Coronary artery (tissue), 2 donors: ENCODE data around the gene RBM34.
"Not testable (repeated sequence)": the region's sequence is repeated elsewhere in the genome, so short reads cannot be mapped to it uniquely, and the experiment has no call there.

ENCODE experiments used
- DNase-seq: peaks from one replicate; pipeline ENCODE4 v3.0.0-alpha.2; 2017; ENCODE audit warnings: low spot score
- H3K27ac ChIP-seq, 2 donors: fragments of 200-600 bp; sonication (generic); one replicate each; pipeline ENCODE4 v1.5.1; 2016 to 2019
- H3K4me3 ChIP-seq: fragments of 200-600 bp; sonication (generic); 2 replicates; pipeline ENCODE4 v1.5.1; 2016; ENCODE audit warnings: mild to moderate bottlenecking, moderate library complexity
- CTCF ChIP-seq: fragments of 200-600 bp; sonication (generic); IDR thresholded peaks from one replicate; pipeline ENCODE4 v1.5.1; 2019; ENCODE audit warnings: antibody characterized with exemption

RBM34 gene

GRCh38 chr1:235161685-235162327 lies 756 bp upstream of the RBM34 start:
- peak overlapping the region; percentile 85 to 94 for H3K27ac ChIP-seq
- peak overlapping the region; percentile 85 for H3K4me3 ChIP-seq
- DNase-seq: no peak
- no peak for TF ChIP-seq CTCF

GRCh38 chr1:235160383-235160956 lies 580 bp downstream of the RBM34 start:
- no peak for TF ChIP-seq CTCF
- Histone ChIP-seq H3K27ac (peak overlapping the region; percentile 85 to 94), H3K4me3 (peak overlapping the region; percentile 85)
- no peak for DNase-seq

- DNase-seq, H3K27ac ChIP-seq: not testable (repeated sequence)
- peak overlapping the region; percentile 85 for H3K4me3 ChIP-seq
Measured at GRCh38 chr1:235159930-235160329, 1.1 kb downstream of the RBM34 start.

GRCh38 chr1:235159284-235159683 lies 1.8 kb downstream of the RBM34 start:
- H3K4me3 ChIP-seq, H3K27ac ChIP-seq, DNase-seq: not testable (repeated sequence)

GRCh38 chr1:235158680-235159079 lies 2.4 kb downstream of the RBM34 start:
- DNase-seq: no peak
- Histone ChIP-seq H3K27ac (no peak overlapping the region), H3K4me3 (no peak overlapping the region)
- TF ChIP-seq CTCF: no peak

- no peak for DNase-seq
- Histone ChIP-seq H3K27ac (no peak overlapping the region), H3K4me3 (no peak overlapping the region)
- no peak for TF ChIP-seq CTCF
Measured at GRCh38 chr1:235157150-235157549, 3.9 kb downstream of the RBM34 start.

GRCh38 chr1:235156740-235157139 lies 4.3 kb downstream of the RBM34 start:
- no peak for TF ChIP-seq CTCF
- Histone ChIP-seq H3K4me3 (no peak overlapping the region), H3K27ac (no peak overlapping the region)
- no peak for DNase-seq

- DNase-seq: no peak
- Histone ChIP-seq H3K27ac (no peak overlapping the region), H3K4me3 (no peak overlapping the region)
- TF ChIP-seq CTCF: no peak
Measured at GRCh38 chr1:235156265-235156664, 4.8 kb downstream of the RBM34 start.
